Liver (tissue), 9 donors: ENCODE results near the gene LUC7L. TPM values are rescaled to one million over a fixed set of nuclear protein-coding genes. Genes with fewer than 3 reads are reported as not detected.

ENCODE experiments used
- DNase-seq: peaks from one replicate; pipeline ENCODE4 v3.0.0-alpha.2; 2017; ENCODE audit warnings: low spot score
- H3K27ac ChIP-seq, 2 donors: one replicate each; pipeline ENCODE4 v1.7.0; 2013; ENCODE audit warnings: inconsistent platforms in 2 of 2, low read length in 2 of 2, control low read depth in 1 of 2, low read depth in 1 of 2, mild to moderate bottlenecking in 1 of 2
- H3K27me3 ChIP-seq, 4 donors: one replicate each; pipeline versions ENCODE4 v1.6.1 to v1.7.0; 2013; ENCODE audit warnings: low read length in 3 of 4, inconsistent platforms in 1 of 4, mild to moderate bottlenecking in 1 of 4, moderate library complexity in 1 of 4; ENCODE audit not compliant: control insufficient read depth in 4 of 4, insufficient read depth in 4 of 4
- H3K36me3 ChIP-seq, 4 donors: one replicate each; pipeline versions ENCODE4 v1.6.1 to v1.7.0; 2013; ENCODE audit warnings: low read length in 3 of 4, mild to moderate bottlenecking in 3 of 4, low read depth in 1 of 4, moderate library complexity in 1 of 4; ENCODE audit not compliant: control insufficient read depth in 4 of 4, insufficient read depth in 3 of 4
- H3K4me1 ChIP-seq, 4 donors: one replicate each; pipeline versions ENCODE4 v1.6.1 to v1.7.0; 2013; ENCODE audit warnings: low read length in 3 of 4, mild to moderate bottlenecking in 3 of 4, moderate library complexity in 1 of 4; ENCODE audit not compliant: control insufficient read depth in 4 of 4, insufficient read depth in 4 of 4
- H3K4me3 ChIP-seq, 3 donors: one replicate each; pipeline versions ENCODE4 v1.6.1 to v1.7.0; 2013; ENCODE audit warnings: low read length in 3 of 3, control low read depth in 1 of 3, low read depth in 1 of 3, mild to moderate bottlenecking in 1 of 3
- H3K9ac ChIP-seq, 2 donors: one replicate each; pipeline ENCODE4 v1.7.0; 2013; ENCODE audit warnings: low read length in 2 of 2, mild to moderate bottlenecking in 2 of 2, moderate library complexity in 2 of 2, control low read depth in 1 of 2, low read depth in 1 of 2
- H3K9me3 ChIP-seq, 4 donors: one replicate each; pipeline versions ENCODE4 v1.6.1 to v1.7.0; 2013; ENCODE audit warnings: low read length in 3 of 4; ENCODE audit not compliant: control insufficient read depth in 4 of 4
- ATF3 ChIP-seq: IDR thresholded peaks from 2 replicates; pipeline ENCODE4 v1.6.1; 2016; ENCODE audit warnings: antibody characterized with exemption
- CTCF ChIP-seq: fragments of 150-350 bp; IDR thresholded peaks from 2 replicates; pipeline ENCODE4 v1.5.1; 2017; ENCODE audit warnings: improper control_type of control experiment, low read depth, low read length; ENCODE audit not compliant: missing input control
- EGR1 ChIP-seq, 2 donors: IDR thresholded peaks; 2 replicates each; pipeline ENCODE4 v1.6.1; 2016 to 2018; ENCODE audit warnings: antibody characterized with exemption in 2 of 2, low read depth in 2 of 2
- FOXA1 ChIP-seq: IDR thresholded peaks from 2 replicates; pipeline ENCODE4 v1.6.1; 2016; ENCODE audit warnings: antibody characterized with exemption
- FOXA2 ChIP-seq: IDR thresholded peaks from 2 replicates; pipeline ENCODE4 v1.6.1; 2016; ENCODE audit warnings: antibody characterized with exemption
- GABPA ChIP-seq, 2 donors: IDR thresholded peaks in 1 of 2; conservative IDR thresholded peaks in 1 of 2; 2 replicates each; pipeline ENCODE4 v1.6.1; 2016; ENCODE audit warnings: antibody characterized with exemption in 2 of 2, mild to moderate bottlenecking in 1 of 2, moderate library complexity in 1 of 2
- HNF4A ChIP-seq, 2 donors: conservative IDR thresholded peaks; 2 replicates each; pipeline ENCODE4 v1.6.1; 2016; ENCODE audit warnings: antibody characterized with exemption in 2 of 2, mild to moderate bottlenecking in 2 of 2
- HNF4G ChIP-seq: IDR thresholded peaks from 2 replicates; pipeline ENCODE4 v1.6.1; 2016; ENCODE audit warnings: antibody characterized with exemption
- JUND ChIP-seq, 2 donors: IDR thresholded peaks; 2 replicates each; pipeline ENCODE4 v1.6.1; 2016; ENCODE audit warnings: antibody characterized with exemption in 2 of 2
- MAX ChIP-seq: IDR thresholded peaks from 2 replicates; pipeline ENCODE4 v1.6.1; 2016; ENCODE audit warnings: antibody characterized with exemption
- NR2F2 ChIP-seq: IDR thresholded peaks from 2 replicates; pipeline ENCODE4 v1.6.1; 2016; ENCODE audit warnings: antibody characterized with exemption
- RAD21 ChIP-seq, 2 donors: IDR thresholded peaks; 2 replicates each; pipeline ENCODE4 v1.6.1; 2016; ENCODE audit warnings: antibody characterized with exemption in 2 of 2, mild to moderate bottlenecking in 2 of 2
- REST ChIP-seq: IDR thresholded peaks from 2 replicates; pipeline ENCODE4 v1.6.1; 2016; ENCODE audit warnings: antibody characterized with exemption, mild to moderate bottlenecking
- RXRA ChIP-seq, 2 donors: IDR thresholded peaks; 2 replicates each; pipeline ENCODE4 v1.6.1; 2017 to 2018; ENCODE audit warnings: antibody characterized with exemption in 2 of 2, mild to moderate bottlenecking in 1 of 2
- SP1 ChIP-seq: IDR thresholded peaks from 2 replicates; pipeline ENCODE4 v1.6.1; 2018; ENCODE audit warnings: antibody characterized with exemption, mild to moderate bottlenecking
- TAF1 ChIP-seq: conservative IDR thresholded peaks from 2 replicates; pipeline ENCODE4 v1.6.1; 2016; ENCODE audit warnings: antibody characterized with exemption, mild to moderate bottlenecking
- YY1 ChIP-seq: IDR thresholded peaks from 2 replicates; pipeline ENCODE4 v1.6.1; 2016; ENCODE audit warnings: antibody characterized with exemption, mild to moderate bottlenecking
- ZBTB33 ChIP-seq: IDR thresholded peaks from 2 replicates; pipeline ENCODE4 v1.6.1; 2016; ENCODE audit warnings: antibody characterized with exemption
- WGBS: extraction: QIAGEN DNeasy Blood & Tissue Kit; methylation state at CpG from one replicate; pipeline ENCODE4 v1.1.7; 2013; 5-methylcytosine and 5-hydroxymethylcytosine counted together
- polyA plus RNA-seq, 2 donors: library from polyadenylated mRNA; stranded (reverse) in 1 of 2; unstranded in 1 of 2; fragments of 200-250 nt in 1 of 2; fragments of >200 nt in 1 of 2; fragmentation: Nextera tagmentation in 1 of 2; extraction: Ambion mirVana in 1 of 2; gene quantifications; one replicate each; pipeline versions ENCODE4 v1.2.1 to v1.2.3, GENCODE V29; 2013 to 2015
- total RNA-seq, 2 donors: library from RNA; depleted of rRNA; stranded (reverse); fragments of >200 nt; gene quantifications; one replicate each; pipeline ENCODE4 v1.2.3, GENCODE V29; 2014
- donor health status: healthy.
- donor health status: healthy.
- donor health status: healthy.
- donor health status: healthy.
- donor health status: healthy.

Gene LUC7L
- total and polyA plus RNA-seq, 4 donors, result 11.5 to 34.3 (median 19.6) TPM

- Histone ChIP-seq H3K4me1 (no peaks in the 10 kb centered on the region), H3K27ac (no peak overlapping the region), H3K9ac (no peak overlapping the region), H3K27me3 (no peaks in the 10 kb centered on the region), H3K4me3 (no peak overlapping the region), H3K36me3 (peaks cover 2 to 43% (median 10%) of the 10 kb centered on the region in 4 donors), H3K9me3 (no peaks in the 10 kb centered on the region)
- TF ChIP-seq YY1 (no peak), FOXA2 (no peak)
- no peak for DNase-seq
- 88% methylated on average over 14 of the region's 14 CpGs for WGBS
Observed at GRCh38 chr16:265002-265529, 35.8 kb upstream of the LUC7L start.

GRCh38 chr16:264440-264951 lies 35.2 kb upstream of the LUC7L start:
- Histone ChIP-seq H3K4me3 (no peak overlapping the region), H3K36me3 (peaks cover 4 to 49% (median 10%) of the 10 kb centered on the region in 4 donors), H3K9me3 (no peaks in the 10 kb centered on the region), H3K9ac (no peak overlapping the region), H3K27ac (no peak overlapping the region), H3K27me3 (no peaks in the 10 kb centered on the region), H3K4me1 (no peaks in the 10 kb centered on the region)
- DNase-seq, result no peak
- 95% methylated on average over 23 of the region's 23 CpGs for WGBS
- TF ChIP-seq HNF4G (no peak), HNF4A (conservative IDR thresholded peaks at IDR 0.05) (no peak), TAF1 (no peak), REST (no peak), EGR1 (IDR thresholded peaks at IDR 0.05; ENCODE audit: low read depth in 2 of 2) (no peak), ATF3 (no peak), RAD21 (IDR thresholded peaks at IDR 0.05) (no peak), NR2F2 (no peak), YY1 (no peak), ZBTB33 (no peak), GABPA (IDR thresholded peaks at IDR 0.05 in 1 of 2, conservative IDR thresholded peaks at IDR 0.05 in 1 of 2) (no peak), JUND (IDR thresholded peaks at IDR 0.05) (no peak), FOXA2 (no peak), CTCF (no peak), RXRA (IDR thresholded peaks at IDR 0.05) (no peak), FOXA1 (no peak), MAX (no peak), SP1 (no peak)
